ENCODE data around the gene PCDH18. TPM values are rescaled to one million over a fixed set of nuclear protein-coding genes. Genes with fewer than 3 reads are reported as not detected.
"Not testable (repeated sequence)": the region's sequence is repeated elsewhere in the genome, so short reads cannot be mapped to it uniquely, and the experiment has no call there.

Gene PCDH18
- total RNA-seq, 2 donors from 2014 or later: 5.3 to 5.6 TPM

- Histone ChIP-seq H3K27me3 (no peaks in the 10 kb centered on the region), H3K9me3 (no peaks in the 10 kb centered on the region), H3K4me1 (peaks cover 0 to 3% of the 10 kb centered on the region in 2 donors), H3K4me3 (no peak overlapping the region), H3K36me3 (no peaks in the 10 kb centered on the region), H3K27ac (no peak overlapping the region)
- TF ChIP-seq CTCF (IDR thresholded peaks at IDR 0.05): no peak
- DNase-seq (ENCODE audit: low spot score): no peak
Measured at GRCh38 chr4:137514406-137515111, 17.7 kb downstream of the PCDH18 start.

- Histone ChIP-seq H3K27ac (peak overlapping the region in 1 of 2 donors; percentile 54), H3K4me3 (peak overlapping the region in 1 of 2 donors; percentile 14), H3K36me3 (no peaks in the 10 kb centered on the region), H3K9me3 (no peaks in the 10 kb centered on the region), H3K27me3 (no peaks in the 10 kb centered on the region), H3K4me1 (no peaks in the 10 kb centered on the region)
- no peak for DNase-seq (ENCODE audit: low spot score)
- no peak for TF ChIP-seq CTCF (IDR thresholded peaks at IDR 0.05)
Measured at GRCh38 chr4:137510557-137511265, 21.6 kb downstream of the PCDH18 start.

GRCh38 chr4:137509855-137510282 lies 22.4 kb downstream of the PCDH18 start:
- no peak for DNase-seq (ENCODE audit: low spot score)
- no peak overlapping the region for H3K4me3 ChIP-seq
- H3K27me3 ChIP-seq: no peaks in the 10 kb centered on the region
- TF ChIP-seq CTCF (IDR thresholded peaks at IDR 0.05): no peak
- no peaks in the 10 kb centered on the region for H3K9me3 ChIP-seq
- H3K4me1 ChIP-seq: no peaks in the 10 kb centered on the region
- no peak overlapping the region for H3K27ac ChIP-seq
- no peaks in the 10 kb centered on the region for H3K36me3 ChIP-seq

GRCh38 chr4:137502339-137503129 lies 29.8 kb downstream of the PCDH18 start:
- Histone ChIP-seq H3K9me3 (no peaks in the 10 kb centered on the region), H3K4me1 (no peaks in the 10 kb centered on the region), H3K36me3 (no peaks in the 10 kb centered on the region), H3K27ac (no peak overlapping the region), H3K4me3 (no peak overlapping the region), H3K27me3 (no peaks in the 10 kb centered on the region)
- TF ChIP-seq CTCF (IDR thresholded peaks at IDR 0.05): no peak
- DNase-seq (ENCODE audit: low spot score): no peak

GRCh38 chr4:137496267-137496666 lies 36.0 kb downstream of the PCDH18 start:
- not testable (repeated sequence) for H3K27ac ChIP-seq; H3K9me3 ChIP-seq; H3K27me3 ChIP-seq; H3K4me1 ChIP-seq; H3K36me3 ChIP-seq; H3K4me3 ChIP-seq; DNase-seq (ENCODE audit: low spot score)

GRCh38 chr4:137495578-137495977 lies 36.7 kb downstream of the PCDH18 start:
- no peak overlapping the region for H3K4me3 ChIP-seq
- H3K4me1 ChIP-seq: no peaks in the 10 kb centered on the region
- DNase-seq (ENCODE audit: low spot score): no peak
- H3K9me3 ChIP-seq: no peaks in the 10 kb centered on the region
- H3K36me3 ChIP-seq: no peaks in the 10 kb centered on the region
- H3K27ac ChIP-seq: no peak overlapping the region
- H3K27me3 ChIP-seq: no peaks in the 10 kb centered on the region
- TF ChIP-seq CTCF (IDR thresholded peaks at IDR 0.05): no peak

- H3K4me3 ChIP-seq; H3K27ac ChIP-seq; H3K36me3 ChIP-seq; H3K27me3 ChIP-seq; DNase-seq (ENCODE audit: low spot score); H3K9me3 ChIP-seq; H3K4me1 ChIP-seq: not testable (repeated sequence)
Measured at GRCh38 chr4:137483313-137483959, 48.9 kb downstream of the PCDH18 start.

GRCh38 chr4:137479657-137480056 lies 52.6 kb downstream of the PCDH18 start:
- H3K27me3 ChIP-seq; H3K4me3 ChIP-seq; H3K9me3 ChIP-seq; H3K36me3 ChIP-seq; H3K4me1 ChIP-seq; DNase-seq (ENCODE audit: low spot score); H3K27ac ChIP-seq: not testable (repeated sequence)

All from right atrium auricular region (tissue), 2 donors.